Right lobe of liver (tissue), 4 donors: ENCODE results near the gene SIMC1.
"Not testable (repeated sequence)": the region's sequence is repeated elsewhere in the genome, so short reads cannot be mapped to it uniquely, and the experiment has no call there.

ENCODE experiments used
- CTCF ChIP-seq, 4 donors: fragments of 200-600 bp in 3 of 4; fragments of 450-650 bp in 1 of 4; IDR thresholded peaks; one replicate each; pipeline versions ENCODE4 v1.5.1 to v1.8.0; 2016 to 2022; ENCODE audit warnings: antibody characterized with exemption in 4 of 4, mild to moderate bottlenecking in 2 of 4
- POLR2A ChIP-seq: fragments of 450-650 bp; IDR thresholded peaks from one replicate; pipeline ENCODE4 v1.6.1; 2017; ENCODE audit warnings: antibody characterized with exemption, mild to moderate bottlenecking
- donor health status: DM: no; HTN: no; CAD: no.
- donor health status: DM: no; HTN: no; CAD: no.
- donor health status: DM: no; HTN: yes; CAD: no.

- not testable (repeated sequence) for TF ChIP-seq CTCF (IDR thresholded peaks at IDR 0.05); POLR2A
These were observed 9.9 kb upstream of the SIMC1 start for GRCh38 chr5:176228358-176228757.
